Mesothelial cell of epicardium (in vitro differentiated cells): ENCODE data around the gene SCNN1G. TPM values are rescaled to one million over a fixed set of nuclear protein-coding genes. Genes with fewer than 3 reads are reported as not detected.
"Not testable (repeated sequence)": the region's sequence is repeated elsewhere in the genome, so short reads cannot be mapped to it uniquely, and the experiment has no call there.

Source experiments
- DNase-seq, 2 experiments: peaks; one replicate each; pipeline ENCODE4 v3.0.0; 2021; ENCODE audit warnings: low spot score in 2 of 2; ENCODE audit not compliant: unreplicated experiment in 2 of 2
- H3K27ac Mint-ChIP-seq: 2 replicates; pipeline ENCODE4 v1.8.0; 2021; ENCODE audit warnings: mixed read lengths
- H3K27me3 Mint-ChIP-seq: 2 replicates; pipeline ENCODE4 v1.8.0; 2021; ENCODE audit warnings: low read depth, mixed read lengths
- H3K36me3 Mint-ChIP-seq: 2 replicates; pipeline ENCODE4 v1.8.0; 2021; ENCODE audit warnings: mixed read lengths
- H3K4me1 Mint-ChIP-seq: 2 replicates; pipeline ENCODE4 v1.8.0; 2021; ENCODE audit warnings: mixed read lengths
- H3K4me3 Mint-ChIP-seq: 2 replicates; pipeline ENCODE4 v1.8.0; 2021; ENCODE audit warnings: mild to moderate bottlenecking, moderate library complexity, mixed read lengths
- H3K9me3 Mint-ChIP-seq: 2 replicates; pipeline ENCODE4 v1.8.0; 2021; ENCODE audit warnings: mixed read lengths
- total RNA-seq: library from RNA; stranded (reverse); gene quantifications from 3 replicates; pipeline ENCODE4 v1.2.1, GENCODE V29; 2021
- TF ChIP-seq, protein P1 (sequence below): fragments of 200-600 bp; sonication (generic); IDR thresholded peaks from one replicate; pipeline ENCODE4 v1.5.0; 2021; ENCODE audit warnings: antibody characterized with exemption; ENCODE audit not compliant: unreplicated experiment

SCNN1G gene
- total RNA-seq, 1 donor from 2014 or later: not detected

DNA sequence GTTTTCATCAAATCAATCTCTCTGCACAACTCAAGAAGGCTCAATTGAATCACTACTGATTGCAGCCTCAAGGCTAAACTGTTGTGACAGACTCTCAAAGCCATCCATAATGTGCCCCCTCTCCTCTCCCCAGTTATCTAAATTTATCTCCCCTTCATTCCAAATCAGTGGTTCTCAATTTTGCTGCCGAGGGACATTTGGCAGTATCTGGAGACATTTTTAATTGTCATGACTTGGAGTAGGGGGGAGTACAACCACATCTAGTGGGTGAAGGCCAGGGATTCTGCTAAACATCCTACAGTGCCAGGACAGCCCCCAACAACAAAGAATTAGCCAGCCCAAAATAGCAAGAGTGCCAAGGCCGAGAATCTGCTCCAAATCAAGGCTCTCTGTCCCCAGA, 42.4 kb upstream of the SCNN1G start:
- Mint-ChIP-seq H3K4me3 (no peak overlapping the region), H3K27ac (no peak overlapping the region), H3K36me3 (no peaks in the 10 kb centered on the region), H3K9me3 (peaks cover 6% of the 10 kb centered on the region), H3K4me1 (peaks cover 29% of the 10 kb centered on the region), H3K27me3 (no peaks in the 10 kb centered on the region)
- TF ChIP-seq, protein P1, sequence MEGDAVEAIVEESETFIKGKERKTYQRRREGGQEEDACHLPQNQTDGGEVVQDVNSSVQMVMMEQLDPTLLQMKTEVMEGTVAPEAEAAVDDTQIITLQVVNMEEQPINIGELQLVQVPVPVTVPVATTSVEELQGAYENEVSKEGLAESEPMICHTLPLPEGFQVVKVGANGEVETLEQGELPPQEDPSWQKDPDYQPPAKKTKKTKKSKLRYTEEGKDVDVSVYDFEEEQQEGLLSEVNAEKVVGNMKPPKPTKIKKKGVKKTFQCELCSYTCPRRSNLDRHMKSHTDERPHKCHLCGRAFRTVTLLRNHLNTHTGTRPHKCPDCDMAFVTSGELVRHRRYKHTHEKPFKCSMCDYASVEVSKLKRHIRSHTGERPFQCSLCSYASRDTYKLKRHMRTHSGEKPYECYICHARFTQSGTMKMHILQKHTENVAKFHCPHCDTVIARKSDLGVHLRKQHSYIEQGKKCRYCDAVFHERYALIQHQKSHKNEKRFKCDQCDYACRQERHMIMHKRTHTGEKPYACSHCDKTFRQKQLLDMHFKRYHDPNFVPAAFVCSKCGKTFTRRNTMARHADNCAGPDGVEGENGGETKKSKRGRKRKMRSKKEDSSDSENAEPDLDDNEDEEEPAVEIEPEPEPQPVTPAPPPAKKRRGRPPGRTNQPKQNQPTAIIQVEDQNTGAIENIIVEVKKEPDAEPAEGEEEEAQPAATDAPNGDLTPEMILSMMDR: no peak
- DNase-seq: no peak

DNA sequence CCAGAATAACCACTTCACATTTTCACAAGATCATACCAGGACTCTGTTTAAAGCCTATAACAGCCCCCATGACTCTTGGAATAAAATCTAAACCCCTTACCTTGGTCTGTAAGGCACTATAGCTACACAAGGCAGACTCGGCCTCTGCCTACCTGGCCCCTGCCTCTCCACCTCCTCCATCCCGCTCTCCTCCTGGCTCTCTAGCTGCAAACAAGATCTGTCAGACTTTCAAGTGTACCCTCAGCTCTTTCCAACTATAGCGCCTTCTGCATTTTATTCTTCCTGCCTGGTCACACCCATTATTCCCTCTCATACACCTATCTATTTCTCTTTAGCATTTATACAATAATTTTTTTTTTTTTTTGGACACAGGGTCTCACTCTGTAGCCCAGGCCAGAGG, 41.5 kb upstream of the SCNN1G start:
- Mint-ChIP-seq H3K36me3 (no peaks in the 10 kb centered on the region), H3K4me3 (no peak overlapping the region), H3K27ac (no peak overlapping the region), H3K27me3 (no peaks in the 10 kb centered on the region), H3K9me3 (peaks cover under 1% of the 10 kb centered on the region), H3K4me1 (peaks cover 37% of the 10 kb centered on the region)
- TF ChIP-seq, protein P1: no peak
- DNase-seq: no peak

DNA sequence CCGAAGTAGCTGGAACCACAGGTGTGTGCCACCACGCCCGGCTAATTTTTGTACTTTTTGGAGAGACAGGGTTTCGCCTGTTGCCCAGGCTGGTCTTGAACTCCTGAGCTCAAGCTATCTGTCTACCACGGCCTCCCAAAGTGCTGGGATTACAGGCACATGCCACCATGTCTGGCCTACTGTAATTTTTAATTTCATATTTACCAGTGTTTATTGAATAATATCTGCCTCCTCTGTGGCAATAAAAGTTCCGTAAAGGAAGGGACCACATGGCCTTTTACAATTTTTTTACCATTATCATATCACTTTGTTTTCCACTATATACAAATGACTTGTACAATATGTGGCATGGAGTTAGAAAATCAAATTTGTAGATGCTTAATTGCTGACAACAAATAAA, 41.0 kb upstream of the SCNN1G start:
- TF ChIP-seq, protein P1: no peak
- no peaks in the 10 kb centered on the region for H3K36me3 Mint-ChIP-seq
- H3K27me3 Mint-ChIP-seq: no peaks in the 10 kb centered on the region
- H3K9me3 Mint-ChIP-seq: no peaks in the 10 kb centered on the region
- no peak for DNase-seq
- H3K27ac Mint-ChIP-seq: no peak overlapping the region
- H3K4me3 Mint-ChIP-seq: no peak overlapping the region
- H3K4me1 Mint-ChIP-seq: peaks cover 38% of the 10 kb centered on the region

DNA sequence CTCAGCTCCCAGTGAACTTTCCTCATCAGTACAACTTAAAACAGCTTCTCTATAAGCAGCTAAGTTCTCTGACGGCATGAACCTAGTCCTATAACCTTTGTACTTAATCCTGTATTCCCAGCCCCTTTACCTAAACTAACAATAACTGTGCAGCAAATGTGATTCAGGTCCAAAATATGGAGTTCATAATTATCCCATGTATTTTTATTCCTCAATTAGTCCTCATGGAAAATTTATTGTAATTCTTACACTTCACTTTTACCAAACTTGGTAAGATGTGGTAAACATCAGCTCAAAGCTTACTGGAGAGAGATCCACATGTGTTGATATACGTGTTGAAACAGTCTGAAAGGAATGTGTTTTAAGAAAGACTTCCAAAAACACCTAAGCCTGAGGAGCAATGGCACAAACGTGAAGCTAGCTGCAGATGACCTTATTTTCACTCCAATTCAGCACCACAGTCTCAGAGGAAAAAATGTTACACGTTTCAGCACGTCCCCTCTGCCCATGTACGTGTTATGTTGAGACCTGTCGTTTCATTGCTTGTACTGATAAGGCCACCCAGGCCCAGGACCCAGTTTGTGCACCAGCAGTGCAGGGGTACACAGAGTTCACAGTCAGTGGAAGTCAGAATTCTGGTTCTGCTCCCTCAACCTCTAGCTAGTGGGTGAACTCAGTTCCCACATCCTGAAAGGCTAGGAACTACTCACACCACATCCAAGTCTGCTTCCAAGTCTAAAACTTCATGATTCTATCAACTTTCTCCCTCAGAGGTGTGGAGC, 40.4 kb upstream of the SCNN1G start:
- Mint-ChIP-seq H3K4me3 (no peak overlapping the region), H3K27me3 (no peaks in the 10 kb centered on the region), H3K36me3 (no peaks in the 10 kb centered on the region), H3K9me3 (no peaks in the 10 kb centered on the region), H3K27ac (no peak overlapping the region), H3K4me1 (peaks cover 43% of the 10 kb centered on the region)
- no peak for DNase-seq
- TF ChIP-seq, protein P1: no peak

DNA sequence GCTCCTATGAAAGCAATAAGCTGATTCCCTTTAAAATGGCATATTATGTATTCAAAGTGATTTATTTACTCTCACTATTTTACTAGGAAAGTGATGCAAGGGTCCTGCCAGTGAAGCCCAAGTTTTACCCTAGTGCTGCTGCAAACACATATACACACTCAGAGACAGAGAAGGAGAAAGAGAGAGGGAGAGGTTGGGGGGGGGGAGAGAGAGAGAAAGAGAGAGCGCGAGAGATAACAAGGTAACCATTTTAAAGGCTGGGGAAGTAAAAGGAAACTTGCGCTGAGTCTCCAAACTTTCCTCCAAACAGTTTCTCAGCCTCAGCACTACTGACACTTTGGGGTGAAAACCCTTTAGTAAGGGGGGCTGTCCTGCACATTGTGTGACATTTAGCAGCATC, 39.2 kb upstream of the SCNN1G start:
- H3K4me1 Mint-ChIP-seq: peaks cover 42% of the 10 kb centered on the region
- DNase-seq: no peak
- H3K4me3 Mint-ChIP-seq: no peak overlapping the region
- H3K36me3 Mint-ChIP-seq: no peaks in the 10 kb centered on the region
- H3K9me3 Mint-ChIP-seq: no peaks in the 10 kb centered on the region
- H3K27me3 Mint-ChIP-seq: no peaks in the 10 kb centered on the region
- TF ChIP-seq, protein P1: no peak
- peak overlapping the region; percentile 41 for H3K27ac Mint-ChIP-seq

DNA sequence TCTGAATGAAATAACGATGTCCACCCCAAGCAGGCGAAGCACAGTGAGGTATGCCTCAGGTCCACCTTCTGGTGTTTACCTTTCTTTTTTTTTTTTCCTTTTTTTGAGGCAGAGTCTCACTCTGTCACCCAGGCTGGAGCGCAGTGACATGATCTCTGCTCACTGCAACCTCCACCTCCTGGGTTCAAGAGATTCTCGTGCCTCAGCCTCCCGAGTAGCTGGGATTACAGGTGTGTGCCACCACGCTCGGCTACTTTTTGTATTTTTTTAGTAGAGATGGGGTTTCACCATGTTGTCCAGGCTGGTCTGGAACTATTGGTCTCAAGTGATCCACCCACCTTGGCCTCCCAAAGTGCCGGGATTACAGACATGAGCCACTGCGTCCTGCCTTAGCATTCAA, 38.2 kb upstream of the SCNN1G start:
- not testable (repeated sequence) for H3K9me3 Mint-ChIP-seq, H3K27me3 Mint-ChIP-seq, H3K4me3 Mint-ChIP-seq, H3K36me3 Mint-ChIP-seq, H3K27ac Mint-ChIP-seq, DNase-seq
- H3K4me1 Mint-ChIP-seq: peaks cover 37% of the 10 kb centered on the region
